ENCODE measurements around the gene TMCO1. TPM values are rescaled to one million over a fixed set of nuclear protein-coding genes. Genes with fewer than 3 reads are reported as not detected.

The TMCO1 gene
- total and polyA plus RNA-seq, 2 experiments from 2014 or later: 126 to 207 TPM

- in situ Hi-C loops (cut with MboI): loop anchor here (10.0 kb wide), 1 partner anchor 131 kb away; no protein-coding TSS in a partner anchor
- H3K9ac ChIP-seq: no peak overlapping the region
- 45 to 56% methylated on average over 1 of the region's 1 CpG for WGBS, 2 experiments (ENCODE audit: low coverage in 1 of 2, low lambda C conversion rate in 2 of 2, missing lambda C conversion rate in 2 of 2)
These were observed 4.4 kb downstream of the TMCO1 start for GRCh38 chr1:165764277-165764676.

DNA sequence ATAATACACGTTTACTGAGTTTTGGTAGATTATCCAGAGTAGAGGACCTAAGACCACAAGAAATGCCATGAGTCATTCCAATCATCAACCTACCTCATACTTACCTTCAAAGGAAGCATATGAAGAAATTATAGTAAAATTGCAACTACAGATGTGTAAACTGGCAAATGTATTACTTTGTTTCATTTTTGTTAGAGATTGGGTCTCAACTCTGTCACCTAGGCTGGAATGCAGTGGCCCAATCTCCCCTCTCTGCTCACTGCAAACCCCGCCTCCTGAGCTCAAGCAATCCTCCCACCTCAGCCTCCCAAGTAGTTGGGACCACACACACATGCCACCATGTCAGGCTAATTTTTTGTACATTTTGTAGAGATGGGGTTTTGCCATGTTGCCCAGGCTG, 5.2 kb downstream of the TMCO1 start:
- Histone ChIP-seq H2AFZ (no peak overlapping the region), H3K9me2 (ENCODE audit: insufficient read depth) (no peaks in the 10 kb centered on the region), H3K27ac (no peak overlapping the region), H3K9ac (no peak overlapping the region), H3K9me3 (ENCODE audit: low read depth) (no peaks in the 10 kb centered on the region), H3K79me2 (ENCODE audit: insufficient read depth) (peaks cover 92% of the 10 kb centered on the region), H4K20me1 (ENCODE audit: insufficient read depth) (no peaks in the 10 kb centered on the region), H3K36me3 (ENCODE audit: low read depth) (peaks cover 39% of the 10 kb centered on the region), H3K27me3 (replicated peaks; ENCODE audit: insufficient read depth) (no peaks in the 10 kb centered on the region), H3K4me1 (ENCODE audit: insufficient read depth) (peaks cover 19% of the 10 kb centered on the region), H3F3A (ENCODE audit: insufficient read depth) (no peaks in the 10 kb centered on the region), H3K4me2 (ENCODE audit: unreplicated experiment) (no peak overlapping the region), H3K4me3 (no peak overlapping the region)
- in situ Hi-C loops (cut with MboI): loop anchor here (10.0 kb wide), 1 partner anchor 131 kb away; no protein-coding TSS in a partner anchor
- WGBS, 2 experiments (ENCODE audit: low coverage in 1 of 2, low lambda C conversion rate in 2 of 2, missing lambda C conversion rate in 2 of 2): 94 to 98% methylated on average over 2 of the region's 2 CpGs
- DNase-seq: no peak
- TF ChIP-seq EZH2phosphoT487 (IDR thresholded peaks at IDR 0.05; ENCODE audit: insufficient read depth, low read depth) (no peak), EZH2 (IDR thresholded peaks at IDR 0.05; ENCODE audit: insufficient read depth, poor library complexity, severe bottlenecking) (no peak)

More at GRCh38 chr1:165764277-165764676, 4.4 kb downstream of the TMCO1 start:
- Histone ChIP-seq H3K27me3 (replicated peaks; ENCODE audit: insufficient read depth) (no peaks in the 10 kb centered on the region), H3K27ac (no peak overlapping the region), H3K9me2 (ENCODE audit: insufficient read depth) (no peaks in the 10 kb centered on the region), H3F3A (ENCODE audit: insufficient read depth) (0 out of 2 replicates have a peak, but pooled peaks cover 3% of the 10 kb centered on the region), H4K20me1 (ENCODE audit: insufficient read depth) (no peaks in the 10 kb centered on the region), H3K36me3 (ENCODE audit: low read depth) (peaks cover 31% of the 10 kb centered on the region), H2AFZ (no peak overlapping the region), H3K9me3 (ENCODE audit: low read depth) (no peaks in the 10 kb centered on the region), H3K4me3 (no peak overlapping the region), H3K79me2 (ENCODE audit: insufficient read depth) (peaks cover 90% of the 10 kb centered on the region), H3K4me1 (ENCODE audit: insufficient read depth) (peaks cover 19% of the 10 kb centered on the region), H3K4me2 (ENCODE audit: unreplicated experiment) (no peak overlapping the region)
- TF ChIP-seq EZH2 (IDR thresholded peaks at IDR 0.05; ENCODE audit: insufficient read depth, poor library complexity, severe bottlenecking): no peak
- DNase-seq: no peak

GRCh38 chr1:165762725-165763124, 5.9 kb downstream of the TMCO1 start:
- Histone ChIP-seq H3K79me2 (ENCODE audit: insufficient read depth) (peaks cover 92% of the 10 kb centered on the region), H3K4me2 (ENCODE audit: unreplicated experiment) (no peak overlapping the region), H2AFZ (no peak overlapping the region), H3F3A (ENCODE audit: insufficient read depth) (no peaks in the 10 kb centered on the region), H4K20me1 (ENCODE audit: insufficient read depth) (no peaks in the 10 kb centered on the region), H3K4me3 (no peak overlapping the region), H3K36me3 (ENCODE audit: low read depth) (peaks cover 39% of the 10 kb centered on the region), H3K9me3 (ENCODE audit: low read depth) (no peaks in the 10 kb centered on the region), H3K27me3 (replicated peaks; ENCODE audit: insufficient read depth) (no peaks in the 10 kb centered on the region), H3K9me2 (ENCODE audit: insufficient read depth) (no peaks in the 10 kb centered on the region), H3K4me1 (ENCODE audit: insufficient read depth) (peaks cover 16% of the 10 kb centered on the region), H3K27ac (no peak overlapping the region), H3K9ac (no peak overlapping the region)
- TF ChIP-seq EZH2phosphoT487 (IDR thresholded peaks at IDR 0.05; ENCODE audit: insufficient read depth, low read depth) (no peak), EZH2 (IDR thresholded peaks at IDR 0.05; ENCODE audit: insufficient read depth, poor library complexity, severe bottlenecking) (no peak)
- 96 to 100% methylated on average over 1 of the region's 1 CpG for WGBS, 2 experiments (ENCODE audit: low coverage in 1 of 2, low lambda C conversion rate in 2 of 2, missing lambda C conversion rate in 2 of 2)
- in situ Hi-C loops (cut with MboI): loop anchor here (10.0 kb wide), 1 partner anchor 132 kb away; no protein-coding TSS in a partner anchor
- DNase-seq: no peak

DNA sequence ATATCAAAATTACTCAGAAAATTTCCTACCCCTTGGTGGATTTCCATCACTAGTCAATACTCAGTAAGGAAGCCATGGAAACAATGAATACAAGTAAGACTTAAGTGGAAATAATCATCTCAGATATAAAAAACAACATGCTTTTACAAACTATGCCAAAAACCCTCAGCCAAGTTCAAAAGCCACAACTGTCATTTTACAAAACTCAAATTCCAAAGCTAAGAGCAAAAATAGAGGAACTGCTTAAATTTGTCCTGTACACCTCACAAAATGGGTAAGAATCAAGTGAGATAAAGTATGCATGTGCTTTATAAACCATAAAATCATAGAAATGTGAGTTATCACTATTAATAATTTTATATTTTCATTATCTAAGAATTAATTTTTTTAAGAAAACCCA, 9.6 kb downstream of the TMCO1 start:
- Histone ChIP-seq H3K4me3 (no peak overlapping the region), H4K20me1 (ENCODE audit: insufficient read depth) (no peaks in the 10 kb centered on the region), H3K4me2 (ENCODE audit: unreplicated experiment) (no peak overlapping the region), H3K79me2 (ENCODE audit: insufficient read depth) (peaks cover 91% of the 10 kb centered on the region), H3K27ac (no peak overlapping the region), H2AFZ (no peak overlapping the region), H3F3A (ENCODE audit: insufficient read depth) (no peaks in the 10 kb centered on the region), H3K4me1 (ENCODE audit: insufficient read depth) (peaks cover 2% of the 10 kb centered on the region; the same call in 1 of the 2 replicates), H3K9me2 (ENCODE audit: insufficient read depth) (no peaks in the 10 kb centered on the region), H3K9me3 (ENCODE audit: low read depth) (no peaks in the 10 kb centered on the region), H3K27me3 (replicated peaks; ENCODE audit: insufficient read depth) (no peaks in the 10 kb centered on the region), H3K9ac (no peak overlapping the region), H3K36me3 (ENCODE audit: low read depth) (peaks cover 29% of the 10 kb centered on the region)
- in situ Hi-C loops (cut with MboI): no loop called here
- no peak for DNase-seq
- TF ChIP-seq EZH2 (IDR thresholded peaks at IDR 0.05; ENCODE audit: insufficient read depth, poor library complexity, severe bottlenecking) (no peak), EZH2phosphoT487 (IDR thresholded peaks at IDR 0.05; ENCODE audit: insufficient read depth, low read depth) (no peak)

- no peaks in the 10 kb centered on the region for H4K20me1 ChIP-seq (ENCODE audit: insufficient read depth)
- H3K79me2 ChIP-seq (ENCODE audit: insufficient read depth): peaks cover 79% of the 10 kb centered on the region
- no peaks in the 10 kb centered on the region for H3K27me3 ChIP-seq (replicated peaks; ENCODE audit: insufficient read depth)
- H3K4me2 ChIP-seq (ENCODE audit: unreplicated experiment): no peak overlapping the region
- H3K9ac ChIP-seq: no peak overlapping the region
- H3F3A ChIP-seq (ENCODE audit: insufficient read depth): no peaks in the 10 kb centered on the region
- H3K4me3 ChIP-seq: no peak overlapping the region
- H3K4me1 ChIP-seq (ENCODE audit: insufficient read depth): no peaks in the 10 kb centered on the region
- no peaks in the 10 kb centered on the region for H3K9me3 ChIP-seq (ENCODE audit: low read depth)
- no peak overlapping the region for H3K27ac ChIP-seq
- TF ChIP-seq EZH2 (IDR thresholded peaks at IDR 0.05; ENCODE audit: insufficient read depth, poor library complexity, severe bottlenecking) (no peak), EZH2phosphoT487 (IDR thresholded peaks at IDR 0.05; ENCODE audit: insufficient read depth, low read depth) (no peak)
- DNase-seq: no peak
- H2AFZ ChIP-seq: no peak overlapping the region
- no peaks in the 10 kb centered on the region for H3K9me2 ChIP-seq (ENCODE audit: insufficient read depth)
- H3K36me3 ChIP-seq (ENCODE audit: low read depth): peaks cover 35% of the 10 kb centered on the region
- in situ Hi-C loops (cut with MboI): no loop called here
These were observed 13.2 kb downstream of the TMCO1 start for GRCh38 chr1:165755393-165756010.

Data from GM23248 (cell line).